SK-N-SH (cell line): ENCODE measurements around the gene CADM2. TPM values are rescaled to one million over a fixed set of nuclear protein-coding genes. Genes with fewer than 3 reads are reported as not detected.

Experiments
- CTCF ChIA-PET: fragments of 300-600, 350-600 bp; formaldehyde crosslinking; extraction: SDS; loops from one replicate; lab custom pipeline; 2021; lab: Yijun Ruan, JAX
- POLR2A ChIA-PET: fragments of 350-600 bp; sonication (Branson Sonifier 250); formaldehyde crosslinking; extraction: SDS; loops from one replicate; lab custom pipeline; 2020; ENCODE audit warnings: antibody characterized with exemption, inconsistent platforms; lab: Yijun Ruan, JAX
- DNase-seq: peaks from one replicate; pipeline ENCODE4 v3.0.0; 2012
- H2AFZ ChIP-seq: fragments of 200-600 bp; sonication (generic); 2 replicates; pipeline ENCODE4 v1.8.1; 2016; ENCODE audit warnings: antibody characterized with exemption, mild to moderate bottlenecking, low read depth
- H3F3A ChIP-seq: fragments of 200-600 bp; sonication (generic); replicated peaks from 2 replicates; pipeline ENCODE3; 2016; ENCODE audit warnings: antibody characterized with exemption, mild to moderate bottlenecking; ENCODE audit not compliant: insufficient read depth
- H3K27ac ChIP-seq, 2 experiments: fragments of 200-500 bp in 1 of 2; fragments of 200-600 bp in 1 of 2; sonication (Bioruptor generic) in 1 of 2; sonication (generic), shearing (Covaris generic) in 1 of 2; 2 replicates each; pipeline versions ENCODE4 v1.5.1 to v1.6.1; 2014 to 2016; ENCODE audit warnings: low read depth in 2 of 2, inconsistent platforms in 1 of 2, low read length in 1 of 2, mild to moderate bottlenecking in 1 of 2, mixed read lengths in 1 of 2
- H3K27me3 ChIP-seq: fragments of 200-600 bp; sonication (generic), shearing (Covaris generic); 2 replicates; pipeline ENCODE4 v1.6.1; 2016; ENCODE audit warnings: mixed run types; ENCODE audit not compliant: insufficient read depth
- H3K36me3 ChIP-seq, 2 experiments: fragments of 200-500 bp in 1 of 2; fragments of 200-600 bp in 1 of 2; sonication (Bioruptor generic) in 1 of 2; sonication (generic) in 1 of 2; replicated peaks in 1 of 2; 2 replicates each; pipeline versions ENCODE3 to v1.5.1; 2014 to 2016; ENCODE audit warnings: low read length in 1 of 2, mild to moderate bottlenecking in 1 of 2; ENCODE audit not compliant: insufficient read depth in 2 of 2, control insufficient read depth in 1 of 2
- H3K4me1 ChIP-seq, 2 experiments: fragments of 200-500 bp in 1 of 2; fragments of 200-600 bp in 1 of 2; sonication (Bioruptor generic) in 1 of 2; sonication (generic), shearing (Covaris generic) in 1 of 2; 2 replicates each; pipeline versions ENCODE4 v1.5.1 to v1.6.1; 2014 to 2016; ENCODE audit warnings: low read depth in 1 of 2, low read length in 1 of 2, mixed run types in 1 of 2; ENCODE audit not compliant: insufficient read depth in 2 of 2, control insufficient read depth in 1 of 2
- H3K4me2 ChIP-seq: fragments of 200-600 bp; sonication (generic), shearing (Covaris generic); 2 replicates; pipeline ENCODE4 v1.6.1; 2017; ENCODE audit warnings: mixed run types
- H3K4me3 ChIP-seq, 2 experiments: fragments of 200-500 bp in 1 of 2; fragments of 200-600 bp in 1 of 2; sonication (Bioruptor generic) in 1 of 2; sonication (generic), shearing (Covaris generic) in 1 of 2; 2 replicates each; pipeline versions ENCODE4 v1.5.1 to v1.8.1; 2014 to 2016; ENCODE audit warnings: low read depth in 2 of 2, inconsistent platforms in 1 of 2, low read length in 1 of 2, mild to moderate bottlenecking in 1 of 2, mixed read lengths in 1 of 2, moderate library complexity in 1 of 2
- H3K79me2 ChIP-seq: fragments of 200-600 bp; sonication (generic); 2 replicates; pipeline ENCODE4 v1.8.1; 2017; ENCODE audit warnings: mild to moderate bottlenecking; ENCODE audit not compliant: insufficient read depth
- H3K9ac ChIP-seq: fragments of 200-600 bp; sonication (generic); 2 replicates; pipeline ENCODE4 v1.6.1; 2017; ENCODE audit warnings: mixed run types
- H3K9me2 ChIP-seq: fragments of 200-600 bp; sonication (generic); 2 replicates; pipeline ENCODE4 v1.6.1; 2017; ENCODE audit warnings: mixed run types
- H3K9me3 ChIP-seq: fragments of 200-600 bp; sonication (generic); 2 replicates; pipeline ENCODE4 v1.6.1; 2017; ENCODE audit warnings: mixed run types, mild to moderate bottlenecking, moderate library complexity
- H4K20me1 ChIP-seq: fragments of 200-600 bp; sonication (generic); 2 replicates; pipeline ENCODE4 v1.6.1; 2017; ENCODE audit warnings: mild to moderate bottlenecking, mixed run types; ENCODE audit not compliant: insufficient read depth
- CHD2 ChIP-seq: fragments of 150-350 bp; IDR thresholded peaks from 2 replicates; pipeline ENCODE4 v1.6.1; 2018; ENCODE audit warnings: low read length; ENCODE audit not compliant: partially characterized antibody
- FOSL2 ChIP-seq: IDR thresholded peaks from 2 replicates; pipeline ENCODE4 v1.4.0; 2012; ENCODE audit warnings: low read depth, mild to moderate bottlenecking, moderate library complexity, borderline replicate concordance
- FOXJ3 ChIP-seq: sonication (generic); formaldehyde crosslinking; IDR thresholded peaks from 2 replicates; pipeline ENCODE4 v1.5.1; 2020; ENCODE audit warnings: mild to moderate bottlenecking, missing genetic modification reagents
- FOXM1 ChIP-seq: IDR thresholded peaks from 2 replicates; pipeline ENCODE4 v1.4.0; 2012; ENCODE audit warnings: low read depth, mild to moderate bottlenecking
- GABPA ChIP-seq: IDR thresholded peaks from 2 replicates; pipeline ENCODE4 v1.4.0; 2012; ENCODE audit warnings: low read depth, mild to moderate bottlenecking
- GATA2 ChIP-seq: sonication (generic); formaldehyde crosslinking; IDR thresholded peaks from 2 replicates; pipeline ENCODE4 v1.5.0; 2020; ENCODE audit warnings: mild to moderate bottlenecking, missing genetic modification reagents
- IRF3 ChIP-seq: fragments of 150-350 bp; IDR thresholded peaks from 2 replicates; pipeline ENCODE4 v1.6.1; 2016; ENCODE audit warnings: mild to moderate bottlenecking, low read depth, low read length
- MAX ChIP-seq: IDR thresholded peaks from 2 replicates; pipeline ENCODE4 v1.4.0; 2012; ENCODE audit warnings: low read depth
- MEF2A ChIP-seq: IDR thresholded peaks from 2 replicates; pipeline ENCODE4 v1.4.0; 2012; ENCODE audit warnings: low read depth, borderline replicate concordance
- MXI1 ChIP-seq: IDR thresholded peaks from 2 replicates; pipeline ENCODE4 v1.6.1; 2012; ENCODE audit warnings: mild to moderate bottlenecking, low read depth, low read length, improper control_type of control experiment
- NFIC ChIP-seq: IDR thresholded peaks from 2 replicates; pipeline ENCODE4 v1.4.0; 2012; ENCODE audit warnings: borderline replicate concordance
- NRF1 ChIP-seq: IDR thresholded peaks from 2 replicates; pipeline ENCODE4 v1.6.1; 2012; ENCODE audit warnings: low read depth, mild to moderate bottlenecking, low read length
- RAD21 ChIP-seq: IDR thresholded peaks from 2 replicates; pipeline ENCODE4 v1.6.1; 2012; ENCODE audit warnings: mild to moderate bottlenecking, low read length
- RFX5 ChIP-seq: IDR thresholded peaks from 2 replicates; pipeline ENCODE4 v1.6.1; 2012; ENCODE audit warnings: mild to moderate bottlenecking, improper control_type of control experiment, low read length
- RXRA ChIP-seq: IDR thresholded peaks from 2 replicates; pipeline ENCODE4 v1.4.0; 2012; ENCODE audit warnings: low read depth, mild to moderate bottlenecking, borderline replicate concordance
- SIN3A ChIP-seq: IDR thresholded peaks from 2 replicates; pipeline ENCODE4 v1.6.1; 2012; ENCODE audit warnings: low read depth, mild to moderate bottlenecking, low read length, moderate library complexity, borderline replicate concordance
- TEAD4 ChIP-seq: IDR thresholded peaks from 2 replicates; pipeline ENCODE4 v1.4.0; 2012; ENCODE audit warnings: mild to moderate bottlenecking, borderline replicate concordance; ENCODE audit not compliant: insufficient read depth
- USF2 ChIP-seq: fragments of 150-350 bp; IDR thresholded peaks from 2 replicates; pipeline ENCODE4 v1.6.1; 2017; ENCODE audit warnings: antibody characterized with exemption, low read length, low read depth, borderline replicate concordance
- WGBS: methylation state at CpG from one replicate; pipeline ENCODE4 v1.1.6; 2017; ENCODE audit warnings: low lambda C conversion rate; 5-methylcytosine and 5-hydroxymethylcytosine counted together
- polyA plus RNA-seq, 3 experiments: library from polyadenylated mRNA; depleted of rRNA; stranded (reverse); fragments of >200 nt; gene quantifications; 2 replicates each; pipeline ENCODE4 v1.2.3, GENCODE V29; 2012
- TF ChIP-seq, protein P1 (sequence below): IDR thresholded peaks from 2 replicates; pipeline ENCODE4; 2012

Gene CADM2
- polyA plus RNA-seq, 1 of the 3 experiments (the other 2 are of a cell fraction): 0.46 TPM

DNA sequence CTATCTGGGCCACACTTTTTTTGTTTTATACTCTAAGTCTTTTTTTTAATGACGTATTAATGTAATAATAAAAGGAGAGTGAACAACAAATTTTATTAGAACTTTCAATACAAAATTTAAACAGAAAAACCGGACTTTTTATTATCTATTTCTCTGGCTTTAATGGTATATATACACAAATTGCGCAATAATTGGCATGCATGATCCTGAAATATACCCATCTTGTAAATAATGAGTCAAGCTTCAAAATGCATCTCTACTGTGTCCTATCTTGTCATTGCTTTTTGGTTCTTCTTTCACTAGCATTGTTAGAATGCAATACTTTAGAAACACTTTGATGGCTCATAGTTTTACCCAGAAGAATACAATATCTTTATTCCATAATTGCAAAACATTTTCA, 963.6 kb downstream of the CADM2 start:
- H3K27ac ChIP-seq: no peak overlapping the region
- POLR2A ChIA-PET: no interaction called here
- no peaks in the 10 kb centered on the region for H3K4me1 ChIP-seq
- WGBS: 36% methylated on average over 3 of the region's 3 CpGs
- H3K9me2 ChIP-seq: no peaks in the 10 kb centered on the region
- H3K79me2 ChIP-seq: no peaks in the 10 kb centered on the region
- H3K9me3 ChIP-seq: no peaks in the 10 kb centered on the region
- TF ChIP-seq IRF3: no peak
- no peak for TF ChIP-seq SIN3A
- no peak for TF ChIP-seq TEAD4
- TF ChIP-seq, protein P1, sequence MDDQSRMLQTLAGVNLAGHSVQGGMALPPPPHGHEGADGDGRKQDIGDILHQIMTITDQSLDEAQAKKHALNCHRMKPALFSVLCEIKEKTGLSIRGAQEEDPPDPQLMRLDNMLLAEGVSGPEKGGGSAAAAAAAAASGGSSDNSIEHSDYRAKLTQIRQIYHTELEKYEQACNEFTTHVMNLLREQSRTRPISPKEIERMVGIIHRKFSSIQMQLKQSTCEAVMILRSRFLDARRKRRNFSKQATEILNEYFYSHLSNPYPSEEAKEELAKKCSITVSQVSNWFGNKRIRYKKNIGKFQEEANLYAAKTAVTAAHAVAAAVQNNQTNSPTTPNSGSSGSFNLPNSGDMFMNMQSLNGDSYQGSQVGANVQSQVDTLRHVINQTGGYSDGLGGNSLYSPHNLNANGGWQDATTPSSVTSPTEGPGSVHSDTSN: no peak
- no peak for TF ChIP-seq RFX5
- no peak for TF ChIP-seq NRF1
- TF ChIP-seq FOXM1: no peak
- TF ChIP-seq MEF2A: no peak
- TF ChIP-seq MAX: no peak
- TF ChIP-seq RAD21: no peak
- TF ChIP-seq MXI1: no peak
- H3F3A ChIP-seq: no peaks in the 10 kb centered on the region
- H3K9ac ChIP-seq: no peak overlapping the region
- no peak overlapping the region for H2AFZ ChIP-seq
- H3K27me3 ChIP-seq: no peaks in the 10 kb centered on the region
- CTCF ChIA-PET: no interaction called here
- no peaks in the 10 kb centered on the region for H4K20me1 ChIP-seq
- H3K36me3 ChIP-seq: no peaks in the 10 kb centered on the region
- H3K4me3 ChIP-seq: no peak overlapping the region
- DNase-seq: no peak
- no peak overlapping the region for H3K4me2 ChIP-seq

DNA sequence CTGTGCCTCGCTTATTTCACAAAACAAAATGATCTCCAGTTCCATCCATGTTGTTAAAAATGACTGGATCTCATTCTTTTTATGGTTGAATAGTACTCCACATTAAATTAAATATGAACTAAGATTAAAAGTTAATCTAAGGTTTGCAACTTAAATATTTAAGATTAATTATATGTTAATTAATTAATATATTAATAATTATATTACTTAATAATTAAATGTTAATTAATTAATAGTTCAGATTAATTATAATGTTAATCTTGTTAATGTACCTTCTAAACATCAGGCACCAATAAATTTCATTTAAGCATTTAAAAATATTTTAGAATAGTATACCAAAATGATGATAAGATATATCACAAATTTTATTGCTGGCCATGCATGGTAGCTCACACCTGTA, 971.9 kb downstream of the CADM2 start:
- H3K9me3 ChIP-seq: no peaks in the 10 kb centered on the region
- no peak overlapping the region for H3K9ac ChIP-seq
- no peak for DNase-seq
- H3K4me2 ChIP-seq: no peak overlapping the region
- no peaks in the 10 kb centered on the region for H3K36me3 ChIP-seq
- H3K4me3 ChIP-seq: no peak overlapping the region
- H3K79me2 ChIP-seq: no peaks in the 10 kb centered on the region
- no peaks in the 10 kb centered on the region for H3K27me3 ChIP-seq
- WGBS: 6% methylated on average over 1 of the region's 1 CpG
- no peak for TF ChIP-seq TEAD4
- TF ChIP-seq SIN3A: no peak
- TF ChIP-seq FOSL2: no peak
- TF ChIP-seq RAD21: no peak
- TF ChIP-seq FOXJ3 (CRISPR knock-in tag): no peak
- no peak for TF ChIP-seq USF2
- TF ChIP-seq IRF3: no peak
- TF ChIP-seq GATA2 (CRISPR knock-in tag): no peak
- TF ChIP-seq RXRA: no peak
- TF ChIP-seq NFIC: no peak
- no peak for TF ChIP-seq CHD2
- no peak for TF ChIP-seq RFX5
- TF ChIP-seq GABPA: no peak
- TF ChIP-seq, all 33 proteins: peak for 0
- Histone ChIP-seq H3K4me1 (no peaks in the 10 kb centered on the region), H2AFZ (no peak overlapping the region), H3K27ac (no peak overlapping the region), H3K9me2 (no peaks in the 10 kb centered on the region), H3F3A (no peaks in the 10 kb centered on the region), H4K20me1 (no peaks in the 10 kb centered on the region)
- POLR2A ChIA-PET: no interaction called here
- CTCF ChIA-PET: no interaction called here
